Measurements from ENCODE around the gene ABCA8.

GRCh38 chr17:68963958-68964357, 8.8 kb upstream of the ABCA8 start:
- no peak for TF ChIP-seq POLR2A (IDR thresholded peaks at IDR 0.05)
- TF ChIP-seq, protein P1, sequence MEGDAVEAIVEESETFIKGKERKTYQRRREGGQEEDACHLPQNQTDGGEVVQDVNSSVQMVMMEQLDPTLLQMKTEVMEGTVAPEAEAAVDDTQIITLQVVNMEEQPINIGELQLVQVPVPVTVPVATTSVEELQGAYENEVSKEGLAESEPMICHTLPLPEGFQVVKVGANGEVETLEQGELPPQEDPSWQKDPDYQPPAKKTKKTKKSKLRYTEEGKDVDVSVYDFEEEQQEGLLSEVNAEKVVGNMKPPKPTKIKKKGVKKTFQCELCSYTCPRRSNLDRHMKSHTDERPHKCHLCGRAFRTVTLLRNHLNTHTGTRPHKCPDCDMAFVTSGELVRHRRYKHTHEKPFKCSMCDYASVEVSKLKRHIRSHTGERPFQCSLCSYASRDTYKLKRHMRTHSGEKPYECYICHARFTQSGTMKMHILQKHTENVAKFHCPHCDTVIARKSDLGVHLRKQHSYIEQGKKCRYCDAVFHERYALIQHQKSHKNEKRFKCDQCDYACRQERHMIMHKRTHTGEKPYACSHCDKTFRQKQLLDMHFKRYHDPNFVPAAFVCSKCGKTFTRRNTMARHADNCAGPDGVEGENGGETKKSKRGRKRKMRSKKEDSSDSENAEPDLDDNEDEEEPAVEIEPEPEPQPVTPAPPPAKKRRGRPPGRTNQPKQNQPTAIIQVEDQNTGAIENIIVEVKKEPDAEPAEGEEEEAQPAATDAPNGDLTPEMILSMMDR (IDR thresholded peaks at IDR 0.05), result no peak

Data from gastroesophageal sphincter (tissue), 3 donors.